Sigmoid colon (tissue), 7 donors: ENCODE results near the gene VPREB1. TPM values are rescaled to one million over a fixed set of nuclear protein-coding genes. Genes with fewer than 3 reads are reported as not detected.
"Not testable (repeated sequence)": the region's sequence is repeated elsewhere in the genome, so short reads cannot be mapped to it uniquely, and the experiment has no call there.

Source experiments
- DNase-seq: peaks from one replicate; pipeline ENCODE4 v3.0.0-alpha.2; 2019
- H3K27ac ChIP-seq, 4 donors: fragments of 200-600 bp; sonication (generic); one replicate each; pipeline ENCODE4 v1.5.1; 2016 to 2019; ENCODE audit warnings: mild to moderate bottlenecking in 1 of 4
- H3K27me3 ChIP-seq, 3 donors: fragments of 200-600 bp; sonication (generic); one replicate each; pipeline ENCODE4 v1.5.1; 2019; ENCODE audit warnings: mild to moderate bottlenecking in 1 of 3
- H3K36me3 ChIP-seq, 4 donors: fragments of 200-600 bp; sonication (generic); one replicate each; pipeline ENCODE4 v1.5.1; 2016 to 2019
- H3K4me1 ChIP-seq, 4 donors: fragments of 200-600 bp; sonication (generic); one replicate each; pipeline ENCODE4 v1.5.1; 2017 to 2019
- H3K4me3 ChIP-seq, 4 donors: fragments of 200-600 bp; sonication (generic); one replicate each; pipeline ENCODE4 v1.5.1; 2017 to 2019; ENCODE audit warnings: mild to moderate bottlenecking in 2 of 4, moderate library complexity in 1 of 4
- H3K9me3 ChIP-seq, 4 donors: fragments of 200-600 bp in 3 of 4; sonication (generic) in 3 of 4; one replicate each; pipeline versions ENCODE4 v1.5.1 to v1.6.1; 2013 to 2019
- WGBS, 2 donors: extraction: QIAGEN DNeasy Blood & Tissue Kit; methylation state at CpG; one replicate each; pipeline ENCODE4 v1.1.7; 2013; 5-methylcytosine and 5-hydroxymethylcytosine counted together
- intact Hi-C: fragments of 100-400 bp; cut with DNase I; formaldehyde crosslinking; loops from one replicate; pipeline ENCODE4 v1.15.1; 2023
- polyA plus RNA-seq, 3 donors: library from polyadenylated mRNA; stranded (reverse); fragments of 200-250 nt; gene quantifications; one replicate each; pipeline ENCODE4 v1.2.3, GENCODE V29; 2013
- total RNA-seq, 4 donors: library from RNA; depleted of rRNA; stranded (reverse); fragments of >200 nt; gene quantifications; one replicate each; pipeline ENCODE4 v1.1.0, GENCODE V29; 2016
- donor health status: healthy with polysubstance abuse.
- donor health status: Bipolar disorder and iron deficiency.
- donor health status: healthy.

Gene VPREB1
- total and polyA plus RNA-seq, 7 donors, result 1.9 TPM; not detected in 6

- DNase-seq, H3K4me3 ChIP-seq, H3K27me3 ChIP-seq, H3K36me3 ChIP-seq, H3K27ac ChIP-seq, intact Hi-C loops, H3K9me3 ChIP-seq, H3K4me1 ChIP-seq: not testable (repeated sequence)
- WGBS, 2 donors, result 90 to 94% methylated on average over 2 of the region's 2 CpGs
Measured at GRCh38 chr22:22260169-22260568, 15.6 kb downstream of the VPREB1 start.

GRCh38 chr22:22260586-22260985, 16.0 kb downstream of the VPREB1 start:
- H3K9me3 ChIP-seq, H3K4me1 ChIP-seq, H3K27me3 ChIP-seq, H3K27ac ChIP-seq, H3K36me3 ChIP-seq, DNase-seq, intact Hi-C loops, H3K4me3 ChIP-seq: not testable (repeated sequence)
- 73 to 80% methylated on average over 4 of the region's 4 CpGs for WGBS, 2 donors

GRCh38 chr22:22262332-22263074, 17.9 kb downstream of the VPREB1 start:
- H3K36me3 ChIP-seq, H3K27ac ChIP-seq, H3K4me3 ChIP-seq, H3K4me1 ChIP-seq, H3K27me3 ChIP-seq, DNase-seq, intact Hi-C loops, H3K9me3 ChIP-seq: not testable (repeated sequence)
- 29 to 55% methylated on average over 3 of the region's 3 CpGs for WGBS, 2 donors

- H3K27me3 ChIP-seq, DNase-seq, H3K27ac ChIP-seq, H3K36me3 ChIP-seq, H3K4me3 ChIP-seq, intact Hi-C loops, H3K4me1 ChIP-seq, H3K9me3 ChIP-seq: not testable (repeated sequence)
- 77% methylated on average over 3 of the region's 3 CpGs for WGBS, 2 donors
Measured at GRCh38 chr22:22263823-22264222, 19.2 kb downstream of the VPREB1 start.

- H3K27me3 ChIP-seq, intact Hi-C loops, H3K36me3 ChIP-seq, H3K9me3 ChIP-seq, H3K4me1 ChIP-seq, H3K4me3 ChIP-seq, DNase-seq: not testable (repeated sequence)
- peak overlapping the region in 1 of 4 donors; percentile 38 for H3K27ac ChIP-seq
- WGBS, 2 donors, result 93 to 94% methylated on average over 7 of the region's 7 CpGs
Measured at GRCh38 chr22:22270036-22270676, 25.6 kb downstream of the VPREB1 start.

GRCh38 chr22:22277423-22277822, 32.8 kb downstream of the VPREB1 start:
- not testable (repeated sequence) for H3K4me3 ChIP-seq, H3K27ac ChIP-seq, H3K36me3 ChIP-seq

GRCh38 chr22:22284962-22285756, 40.6 kb downstream of the VPREB1 start:
- H3K4me3 ChIP-seq, H3K36me3 ChIP-seq, H3K27ac ChIP-seq, H3K4me1 ChIP-seq, H3K27me3 ChIP-seq, H3K9me3 ChIP-seq, DNase-seq, intact Hi-C loops: not testable (repeated sequence)

More at GRCh38 chr22:22277423-22277822, 32.8 kb downstream of the VPREB1 start:
- H3K4me1 ChIP-seq, H3K27me3 ChIP-seq, H3K9me3 ChIP-seq, intact Hi-C loops, DNase-seq: not testable (repeated sequence)
- WGBS, 2 donors, result 92 to 96% methylated on average over 3 of the region's 4 CpGs

- H3K4me1 ChIP-seq, H3K27me3 ChIP-seq, H3K4me3 ChIP-seq, DNase-seq, H3K27ac ChIP-seq, intact Hi-C loops, H3K36me3 ChIP-seq, H3K9me3 ChIP-seq: not testable (repeated sequence)
- WGBS, 2 donors, result 98 to 100% methylated on average over 1 of the region's 1 CpG
Measured at GRCh38 chr22:22286390-22287105, 42.0 kb downstream of the VPREB1 start.

- WGBS, 2 donors, result 96 to 97% methylated on average over 5 of the region's 5 CpGs
- H3K9me3 ChIP-seq, intact Hi-C loops, H3K4me3 ChIP-seq, DNase-seq, H3K27ac ChIP-seq, H3K4me1 ChIP-seq, H3K36me3 ChIP-seq, H3K27me3 ChIP-seq: not testable (repeated sequence)
Measured at GRCh38 chr22:22287106-22287626, 42.6 kb downstream of the VPREB1 start.

GRCh38 chr22:22289666-22290065, 45.1 kb downstream of the VPREB1 start:
- H3K36me3 ChIP-seq, H3K4me3 ChIP-seq, H3K9me3 ChIP-seq, H3K27me3 ChIP-seq, H3K4me1 ChIP-seq, DNase-seq, H3K27ac ChIP-seq, intact Hi-C loops: not testable (repeated sequence)
- 93 to 98% methylated on average over 8 of the region's 8 CpGs for WGBS, 2 donors

GRCh38 chr22:22291129-22291806, 46.7 kb downstream of the VPREB1 start:
- DNase-seq, H3K27me3 ChIP-seq, H3K27ac ChIP-seq, H3K4me1 ChIP-seq, intact Hi-C loops, H3K36me3 ChIP-seq, H3K9me3 ChIP-seq, H3K4me3 ChIP-seq: not testable (repeated sequence)
- 93 to 94% methylated on average over 3 of the region's 3 CpGs for WGBS, 2 donors

GRCh38 chr22:22292656-22293055, 48.1 kb downstream of the VPREB1 start:
- H3K36me3 ChIP-seq, DNase-seq, H3K9me3 ChIP-seq, H3K27me3 ChIP-seq, H3K27ac ChIP-seq, H3K4me1 ChIP-seq, H3K4me3 ChIP-seq, intact Hi-C loops: not testable (repeated sequence)
- WGBS, 2 donors, result 87 to 94% methylated on average over 3 of the region's 3 CpGs
